Osteoblast (primary cell): ENCODE results near the gene VGLL2. TPM values are rescaled to one million over a fixed set of nuclear protein-coding genes. Genes with fewer than 3 reads are reported as not detected.

Experiments used
- DNase-seq: peaks from one replicate; pipeline ENCODE4 v3.0.0; 2011; ENCODE audit warnings: low spot score, mixed read lengths; ENCODE audit not compliant: insufficient read length; ENCODE audit errors: missing footprints
- H2AFZ ChIP-seq: 2 replicates; pipeline ENCODE4 v1.6.0; 2011; ENCODE audit warnings: mild to moderate bottlenecking, low read length
- H3K27ac ChIP-seq: 2 replicates; pipeline ENCODE4 v1.5.1; 2011; ENCODE audit warnings: mild to moderate bottlenecking, low read depth, low read length, moderate library complexity
- H3K27me3 ChIP-seq: 2 replicates; pipeline ENCODE4 v1.6.0; 2012; ENCODE audit warnings: mild to moderate bottlenecking, control low read depth, inconsistent platforms, low read length, moderate library complexity; ENCODE audit not compliant: insufficient read depth
- H3K36me3 ChIP-seq: 2 replicates; pipeline ENCODE4 v1.5.1; 2011; ENCODE audit warnings: mild to moderate bottlenecking, low read length, control low read depth, moderate library complexity; ENCODE audit not compliant: insufficient read depth
- H3K4me1 ChIP-seq: 2 replicates; pipeline ENCODE4 v1.5.1; 2011; ENCODE audit warnings: mild to moderate bottlenecking, low read length, control low read depth, moderate library complexity; ENCODE audit not compliant: insufficient read depth
- H3K4me2 ChIP-seq: 2 replicates; pipeline ENCODE4 v1.6.0; 2011; ENCODE audit warnings: mild to moderate bottlenecking, low read length; ENCODE audit not compliant: insufficient read depth
- H3K4me3 ChIP-seq: fragments of 200-600 bp; sonication (generic); 3 replicates; pipeline ENCODE4 v1.5.1; 2012; ENCODE audit warnings: mild to moderate bottlenecking, low read length, inconsistent platforms; ENCODE audit not compliant: insufficient read depth
- H3K79me2 ChIP-seq: 2 replicates; pipeline ENCODE4 v1.6.0; 2012; ENCODE audit warnings: mild to moderate bottlenecking, low read length, control low read depth, inconsistent platforms; ENCODE audit not compliant: insufficient read depth
- H3K9me3 ChIP-seq: 2 replicates; pipeline ENCODE4 v1.5.1; 2011; ENCODE audit warnings: low read depth, low read length, control low read depth
- H4K20me1 ChIP-seq: 2 replicates; pipeline ENCODE4 v1.6.0; 2012; ENCODE audit warnings: mild to moderate bottlenecking, low read length, control low read depth; ENCODE audit not compliant: insufficient read depth
- CTCF ChIP-seq: IDR thresholded peaks from 2 replicates; pipeline ENCODE4 v1.5.1; 2011; ENCODE audit warnings: mild to moderate bottlenecking, low read depth, low read length, moderate library complexity; ENCODE audit errors: extremely low read depth
- small RNA-seq: library from RNA; depleted of rRNA; stranded (forward); fragments of <200 nt; gene quantifications from one replicate; pipeline ENCODE3, GENCODE V24; 2012
- total RNA-seq: library from RNA; depleted of rRNA; stranded (reverse); fragments of >200 nt; gene quantifications from 2 replicates; pipeline ENCODE4 v1.2.3, GENCODE V29; 2012

The VGLL2 gene
- total RNA-seq, 1 donor: not detected

- TF ChIP-seq CTCF: no peak
- H4K20me1 ChIP-seq: no peaks in the 10 kb centered on the region
- DNase-seq: no peak
- no peaks in the 10 kb centered on the region for H3K27me3 ChIP-seq
- no peaks in the 10 kb centered on the region for H3K79me2 ChIP-seq
- no peak overlapping the region for H3K27ac ChIP-seq
- no peaks in the 10 kb centered on the region for H3K4me1 ChIP-seq
- H3K9me3 ChIP-seq: no peaks in the 10 kb centered on the region
- H3K4me2 ChIP-seq: no peak overlapping the region
- no peak overlapping the region for H3K4me3 ChIP-seq
- H3K36me3 ChIP-seq: no peaks in the 10 kb centered on the region
- no peak overlapping the region for H2AFZ ChIP-seq
Observed at GRCh38 chr6:117311726-117312125, 46.4 kb downstream of the VGLL2 start.

GRCh38 chr6:117317261-117317660, 51.9 kb downstream of the VGLL2 start:
- Histone ChIP-seq H3K4me1 (no peaks in the 10 kb centered on the region), H3K27ac (no peak overlapping the region), H3K79me2 (no peaks in the 10 kb centered on the region), H3K27me3 (no peaks in the 10 kb centered on the region), H3K4me3 (no peak overlapping the region), H2AFZ (no peak overlapping the region), H3K9me3 (no peaks in the 10 kb centered on the region), H4K20me1 (no peaks in the 10 kb centered on the region), H3K4me2 (no peak overlapping the region), H3K36me3 (no peaks in the 10 kb centered on the region)
- DNase-seq: no peak
- TF ChIP-seq CTCF: peak; percentile 46

Small RNA genes within 50 kb of the gene (small RNA-seq; reads per million reads assigned to genes)
- not detected for gene RN7SKP18

Other genes with a start within 250 kb of the VGLL2 start
- 0.59 and 1.4 TPM in 2 replicates for gene ROS1, start 160.4 kb downstream of the VGLL2 start, total RNA-seq
- gene DCBLD1, start 217.1 kb downstream of the VGLL2 start, total RNA-seq: 22.1 and 29.7 TPM in 2 replicates